Osteoblast (primary cell): ENCODE results near the gene WIPF2. TPM values are rescaled to one million over a fixed set of nuclear protein-coding genes. Genes with fewer than 3 reads are reported as not detected.

ENCODE experiments used
- DNase-seq: peaks from one replicate; pipeline ENCODE4 v3.0.0; 2011; ENCODE audit warnings: low spot score, mixed read lengths; ENCODE audit not compliant: insufficient read length; ENCODE audit errors: missing footprints
- H2AFZ ChIP-seq: 2 replicates; pipeline ENCODE4 v1.6.0; 2011; ENCODE audit warnings: mild to moderate bottlenecking, low read length
- H3K27ac ChIP-seq: 2 replicates; pipeline ENCODE4 v1.5.1; 2011; ENCODE audit warnings: mild to moderate bottlenecking, low read depth, low read length, moderate library complexity
- H3K27me3 ChIP-seq: 2 replicates; pipeline ENCODE4 v1.6.0; 2012; ENCODE audit warnings: mild to moderate bottlenecking, control low read depth, inconsistent platforms, low read length, moderate library complexity; ENCODE audit not compliant: insufficient read depth
- H3K36me3 ChIP-seq: 2 replicates; pipeline ENCODE4 v1.5.1; 2011; ENCODE audit warnings: mild to moderate bottlenecking, low read length, control low read depth, moderate library complexity; ENCODE audit not compliant: insufficient read depth
- H3K4me1 ChIP-seq: 2 replicates; pipeline ENCODE4 v1.5.1; 2011; ENCODE audit warnings: mild to moderate bottlenecking, low read length, control low read depth, moderate library complexity; ENCODE audit not compliant: insufficient read depth
- H3K4me2 ChIP-seq: 2 replicates; pipeline ENCODE4 v1.6.0; 2011; ENCODE audit warnings: mild to moderate bottlenecking, low read length; ENCODE audit not compliant: insufficient read depth
- H3K4me3 ChIP-seq: fragments of 200-600 bp; sonication (generic); 3 replicates; pipeline ENCODE4 v1.5.1; 2012; ENCODE audit warnings: mild to moderate bottlenecking, low read length, inconsistent platforms; ENCODE audit not compliant: insufficient read depth
- H3K79me2 ChIP-seq: 2 replicates; pipeline ENCODE4 v1.6.0; 2012; ENCODE audit warnings: mild to moderate bottlenecking, low read length, control low read depth, inconsistent platforms; ENCODE audit not compliant: insufficient read depth
- H3K9me3 ChIP-seq: 2 replicates; pipeline ENCODE4 v1.5.1; 2011; ENCODE audit warnings: low read depth, low read length, control low read depth
- H4K20me1 ChIP-seq: 2 replicates; pipeline ENCODE4 v1.6.0; 2012; ENCODE audit warnings: mild to moderate bottlenecking, low read length, control low read depth; ENCODE audit not compliant: insufficient read depth
- CTCF ChIP-seq: IDR thresholded peaks from 2 replicates; pipeline ENCODE4 v1.5.1; 2011; ENCODE audit warnings: mild to moderate bottlenecking, low read depth, low read length, moderate library complexity; ENCODE audit errors: extremely low read depth
- small RNA-seq: library from RNA; depleted of rRNA; stranded (forward); fragments of <200 nt; gene quantifications from one replicate; pipeline ENCODE3, GENCODE V24; 2012
- total RNA-seq: library from RNA; depleted of rRNA; stranded (reverse); fragments of >200 nt; gene quantifications from 2 replicates; pipeline ENCODE4 v1.2.3, GENCODE V29; 2012

The WIPF2 gene
- total RNA-seq, 1 donor: 8.0 TPM

GRCh38 chr17:40331743-40332641 is 112.9 kb downstream of the WIPF2 start:
- H3K4me3 ChIP-seq: peak overlapping the region; percentile 55
- peaks cover 33% of the 10 kb centered on the region for H4K20me1 ChIP-seq
- peak; percentile 99 for DNase-seq
- H3K27me3 ChIP-seq: no peaks in the 10 kb centered on the region
- peaks cover 91% of the 10 kb centered on the region for H3K79me2 ChIP-seq
- H2AFZ ChIP-seq: no peak overlapping the region
- TF ChIP-seq CTCF: no peak
- peaks cover 66% of the 10 kb centered on the region for H3K4me1 ChIP-seq
- peak overlapping the region; percentile 78 for H3K27ac ChIP-seq
- H3K36me3 ChIP-seq: peaks cover 9% of the 10 kb centered on the region
- peak overlapping the region; percentile 81 for H3K4me2 ChIP-seq
- H3K9me3 ChIP-seq: no peaks in the 10 kb centered on the region

Small RNA genes lying within 50 kb of the gene (small RNA-seq; reads per million reads assigned to genes)
- gene MIR6867: not detected

Other genes starting within 250 kb of the WIPF2 start
- 94.8 and 99.3 TPM in 2 replicates for gene PSMD3, start 238.5 kb upstream of the WIPF2 start, total RNA-seq
- gene CSF3, start 203.9 kb upstream of the WIPF2 start, total RNA-seq: not detected in 2 replicates
- gene MED24, start 164.9 kb upstream of the WIPF2 start, total RNA-seq: 33.6 and 36.6 TPM in 2 replicates
- gene THRA, start 156.3 kb upstream of the WIPF2 start, total RNA-seq: 30.6 and 33.3 TPM in 2 replicates
- 5.1 and 7.1 TPM in 2 replicates for gene NR1D1, start 118.7 kb upstream of the WIPF2 start, total RNA-seq
- gene MSL1, start 97.3 kb upstream of the WIPF2 start, total RNA-seq: 53.3 and 60.1 TPM in 2 replicates
- 40.7 and 45.2 TPM in 2 replicates for gene CASC3, start 78.8 kb upstream of the WIPF2 start, total RNA-seq
- 1.4 and 2.1 TPM in 2 replicates for gene RAPGEFL1, start 41.8 kb upstream of the WIPF2 start, total RNA-seq
- 5.1 and 8.3 TPM in 2 replicates for gene CDC6, start 68.6 kb downstream of the WIPF2 start, total RNA-seq
- 31.1 and 32.4 TPM in 2 replicates for gene RARA, start 89.9 kb downstream of the WIPF2 start, total RNA-seq
- gene GJD3, start 145.4 kb downstream of the WIPF2 start, total RNA-seq: 1.8 and 2.7 TPM in 2 replicates
- 14.5 and 15.9 TPM in 2 replicates for gene TOP2A, start 198.6 kb downstream of the WIPF2 start, total RNA-seq
- gene IGFBP4, start 224.1 kb downstream of the WIPF2 start, total RNA-seq: 666 and 801 TPM in 2 replicates